GM19193 (cell line): Measurements from ENCODE around the gene CNN2.

Experiments used
- POLR2A ChIP-seq: IDR thresholded peaks from 4 replicates; pipeline ENCODE4 v1.6.1; 2011; ENCODE audit not compliant: insufficient read depth, insufficient read length; ENCODE audit errors: extremely low read depth

The CNN2 gene

DNA sequence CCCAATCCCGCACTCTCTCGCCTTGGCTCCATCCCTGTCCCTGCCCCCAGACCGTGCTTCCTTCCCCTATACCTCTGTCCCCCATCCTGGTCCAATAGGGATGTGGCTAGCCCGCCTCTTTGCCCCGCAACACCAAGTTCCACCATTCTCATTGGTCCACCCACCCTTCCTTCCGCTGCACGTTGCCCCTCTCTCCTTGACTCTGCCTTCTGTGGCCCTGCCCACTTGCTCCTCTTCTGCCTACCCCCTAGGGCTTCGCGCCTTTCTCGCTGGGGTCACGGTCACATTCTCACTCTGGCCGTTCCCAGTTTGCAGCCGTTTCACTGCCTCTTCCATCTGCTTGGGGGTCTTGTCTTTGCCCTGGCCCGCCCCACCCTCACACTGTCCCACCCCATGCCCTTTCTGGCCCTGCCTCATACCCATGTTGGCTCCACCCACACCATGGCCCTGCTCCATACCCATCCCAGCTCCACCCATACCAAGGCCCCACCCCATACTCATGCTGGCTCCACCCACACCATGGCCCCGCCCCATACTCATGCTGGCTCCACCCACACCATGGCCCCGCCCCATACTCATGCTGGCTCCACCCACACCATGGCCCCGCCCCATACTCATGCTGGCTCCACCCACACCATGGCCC lies 36.1 kb downstream of the CNN2 start:
- no peak for TF ChIP-seq POLR2A

DNA sequence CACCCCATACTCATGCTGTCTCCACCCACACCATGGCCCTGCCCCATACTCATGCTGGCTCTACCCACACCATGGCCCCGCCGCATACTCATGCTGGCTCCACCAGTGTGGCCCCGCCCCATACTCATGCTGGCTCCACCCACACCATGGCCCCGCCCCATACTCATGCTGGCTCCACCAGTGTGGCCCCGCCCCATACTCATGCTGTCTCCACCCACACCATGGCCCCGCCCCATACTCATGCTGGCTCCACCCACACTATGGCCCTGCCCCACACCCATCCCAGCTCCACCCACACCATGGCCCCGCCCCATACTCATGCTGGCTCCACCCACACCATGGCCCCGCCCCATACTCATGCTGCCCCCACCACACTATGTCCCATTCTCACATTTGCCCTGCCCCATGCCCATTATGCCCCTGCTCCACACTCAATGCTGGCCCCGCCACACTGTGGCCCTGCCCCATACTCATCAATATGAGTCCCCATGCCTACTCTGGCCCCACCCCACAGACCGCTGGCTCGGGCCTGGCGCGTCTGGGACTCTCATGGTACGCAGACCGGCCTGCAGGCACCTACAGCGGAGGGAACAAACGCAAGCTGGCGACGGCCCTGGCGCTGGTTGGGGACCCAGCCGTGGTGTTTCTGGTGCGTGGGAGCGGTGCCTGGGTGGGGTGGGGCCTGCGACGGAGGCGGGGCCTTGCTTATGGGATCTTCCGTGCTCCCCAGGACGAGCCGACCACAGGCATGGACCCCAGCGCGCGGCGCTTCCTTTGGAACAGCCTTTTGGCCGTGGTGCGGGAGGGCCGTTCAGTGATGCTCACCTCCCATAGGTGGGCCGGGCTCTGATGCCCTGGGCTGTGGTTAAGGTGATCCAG lies 36.9 kb downstream of the CNN2 start:
- TF ChIP-seq POLR2A: no peak

DNA sequence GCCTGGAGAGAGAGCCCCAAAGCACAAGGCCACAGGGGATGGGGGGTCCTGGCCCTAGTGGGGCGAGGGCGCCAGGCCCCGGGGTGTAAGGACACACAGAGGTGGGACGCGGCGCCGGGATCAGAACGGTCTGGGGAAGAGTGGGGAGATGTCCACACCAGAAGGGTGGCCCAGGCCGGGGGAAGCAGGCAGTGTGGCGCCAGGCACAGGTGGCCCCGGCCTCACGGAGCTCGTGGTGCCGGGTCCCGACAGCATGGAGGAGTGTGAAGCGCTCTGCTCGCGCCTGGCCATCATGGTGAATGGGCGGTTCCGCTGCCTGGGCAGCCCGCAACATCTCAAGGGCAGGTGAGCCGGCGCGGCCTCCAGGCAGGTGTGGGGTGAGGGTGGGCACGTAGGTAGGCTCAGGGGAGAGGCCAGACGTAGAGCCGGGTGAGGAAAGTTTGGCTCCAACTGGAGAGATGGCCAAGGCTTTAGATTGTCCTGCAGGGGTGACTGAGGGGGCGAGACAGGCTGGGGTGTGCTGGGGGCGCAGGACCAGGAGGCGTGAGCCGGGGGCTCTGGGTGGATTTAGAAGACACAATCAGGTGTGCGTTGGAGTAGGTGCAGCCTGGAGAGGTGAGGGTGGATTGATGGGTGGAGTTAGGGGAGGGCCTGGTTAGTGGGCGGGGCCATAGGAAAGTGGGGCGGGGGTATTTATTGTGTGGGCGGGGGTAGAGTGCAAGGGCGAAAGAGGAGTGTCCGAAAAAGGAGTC lies 37.7 kb downstream of the CNN2 start:
- TF ChIP-seq POLR2A: no peak

DNA sequence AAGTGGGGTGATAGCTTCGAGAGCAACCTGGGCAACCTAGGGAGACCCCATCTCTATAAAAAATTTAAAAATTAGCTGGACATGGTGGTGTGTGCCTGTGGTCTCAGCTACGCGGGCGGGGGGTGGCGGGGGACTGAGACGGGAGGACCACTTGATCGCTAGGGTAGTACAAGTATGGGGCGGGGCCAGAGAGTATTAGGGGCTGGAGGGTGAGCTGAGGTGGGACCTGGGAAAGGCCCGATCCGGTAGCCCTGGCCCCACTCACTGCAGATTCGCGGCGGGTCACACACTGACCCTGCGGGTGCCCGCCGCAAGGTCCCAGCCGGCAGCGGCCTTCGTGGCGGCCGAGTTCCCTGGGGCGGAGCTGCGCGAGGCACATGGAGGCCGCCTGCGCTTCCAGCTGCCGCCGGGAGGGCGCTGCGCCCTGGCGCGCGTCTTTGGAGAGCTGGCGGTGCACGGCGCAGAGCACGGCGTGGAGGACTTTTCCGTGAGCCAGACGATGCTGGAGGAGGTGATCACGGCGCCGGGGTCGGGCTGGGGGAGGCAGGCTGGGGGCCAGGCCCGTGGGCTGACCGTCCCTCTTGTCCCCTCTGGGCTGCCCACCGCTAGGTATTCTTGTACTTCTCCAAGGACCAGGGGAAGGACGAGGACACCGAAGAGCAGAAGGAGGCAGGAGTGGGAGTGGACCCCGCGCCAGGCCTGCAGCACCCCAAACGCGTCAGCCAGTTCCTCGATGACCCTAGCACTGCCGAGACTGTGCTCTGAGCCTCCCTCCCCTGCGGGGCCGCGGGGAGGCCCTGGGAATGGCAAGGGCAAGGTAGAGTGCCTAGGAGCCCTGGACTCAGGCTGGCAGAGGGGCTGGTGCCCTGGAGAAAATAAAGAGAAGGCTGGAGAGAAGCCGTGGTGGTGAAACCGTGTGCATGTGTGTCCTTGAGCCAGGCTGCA lies 38.5 kb downstream of the CNN2 start:
- no peak for TF ChIP-seq POLR2A

DNA sequence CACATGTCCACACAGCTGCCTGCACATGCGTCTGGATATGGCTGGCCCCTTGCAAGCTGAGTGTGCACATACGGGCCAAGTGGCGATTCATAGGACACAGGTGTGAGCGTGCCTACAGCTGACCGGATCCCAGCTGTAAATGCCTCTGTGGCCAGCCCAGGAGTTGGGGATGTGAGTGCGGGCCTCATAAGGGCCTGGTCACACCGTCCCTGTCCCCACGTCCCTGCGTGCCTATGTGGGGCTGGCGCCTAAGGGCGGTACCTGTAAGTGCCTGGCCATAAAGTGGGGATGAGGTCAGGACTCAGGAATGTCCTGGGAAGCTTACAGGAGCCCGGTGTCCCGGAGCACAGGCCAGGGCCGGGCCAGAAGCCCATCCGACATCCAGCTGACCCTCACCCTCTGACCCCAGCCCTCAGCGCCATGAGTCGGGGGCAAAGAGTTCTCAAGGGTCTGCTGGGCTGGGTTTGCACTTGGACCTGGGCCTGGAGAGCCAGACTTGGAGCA lies 39.2 kb downstream of the CNN2 start:
- TF ChIP-seq POLR2A: no peak

DNA sequence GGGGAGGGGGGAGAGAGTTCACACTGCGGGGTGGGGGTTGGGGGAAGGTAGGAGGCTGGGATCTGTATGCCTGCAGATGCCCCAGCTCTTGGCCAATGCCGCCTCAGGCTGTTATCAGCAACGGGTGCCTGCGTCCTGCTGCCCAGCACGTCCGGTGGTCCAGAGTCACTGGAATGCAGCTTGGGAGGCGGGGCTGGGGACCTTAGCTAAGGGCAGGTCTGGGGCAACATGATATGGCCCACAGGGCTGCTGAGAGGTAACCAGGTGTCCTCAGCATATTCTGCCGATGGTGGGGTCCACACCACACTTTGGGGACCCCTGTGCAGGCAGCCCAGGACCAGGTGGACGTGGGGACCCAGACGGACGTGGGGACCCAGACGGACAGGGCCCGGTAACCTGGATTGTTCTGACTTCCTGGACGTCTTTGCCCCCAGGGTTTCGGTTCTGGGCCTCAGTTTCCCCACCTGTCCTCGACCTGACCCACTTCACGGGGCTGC lies 39.9 kb downstream of the CNN2 start:
- TF ChIP-seq POLR2A: no peak

DNA sequence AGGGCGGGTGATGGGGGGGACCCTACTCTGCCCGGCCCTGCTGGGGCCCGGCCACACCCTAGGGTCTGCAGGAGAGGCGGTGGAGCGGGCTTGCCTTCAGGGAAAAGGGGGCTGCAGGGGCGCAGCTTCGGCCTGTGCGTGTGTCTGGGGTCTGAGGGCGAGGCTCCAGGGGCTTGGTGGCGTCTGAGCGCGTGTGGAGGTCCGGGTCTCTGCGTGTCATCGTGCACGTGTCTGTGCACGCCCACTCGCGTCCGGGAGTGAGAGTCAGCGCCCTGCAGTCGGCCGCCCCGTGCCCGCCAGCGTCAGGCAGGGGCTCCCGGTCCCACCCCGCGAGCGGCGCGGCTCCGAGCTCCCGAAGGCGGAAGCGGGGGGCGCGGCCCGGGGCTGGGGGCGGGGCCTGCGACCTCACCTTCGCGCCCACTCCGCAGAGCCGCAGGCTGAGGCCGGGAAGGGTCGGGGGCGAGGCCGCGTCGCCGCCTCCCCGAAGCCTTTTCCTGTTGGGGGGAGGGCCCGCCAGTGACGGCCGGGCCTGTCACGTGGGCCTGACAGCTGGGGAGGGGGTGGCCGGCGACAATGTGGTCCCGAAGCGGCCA lies 40.4 kb downstream of the CNN2 start, which contains the start of gene ARHGAP45:
ARHGAP45 (plus strand) TSS at position 420 of the 593 bp plus-strand sequence. CDS start 239 bp downstream, outside the sequence.
- peak; percentile 31 for TF ChIP-seq POLR2A

DNA sequence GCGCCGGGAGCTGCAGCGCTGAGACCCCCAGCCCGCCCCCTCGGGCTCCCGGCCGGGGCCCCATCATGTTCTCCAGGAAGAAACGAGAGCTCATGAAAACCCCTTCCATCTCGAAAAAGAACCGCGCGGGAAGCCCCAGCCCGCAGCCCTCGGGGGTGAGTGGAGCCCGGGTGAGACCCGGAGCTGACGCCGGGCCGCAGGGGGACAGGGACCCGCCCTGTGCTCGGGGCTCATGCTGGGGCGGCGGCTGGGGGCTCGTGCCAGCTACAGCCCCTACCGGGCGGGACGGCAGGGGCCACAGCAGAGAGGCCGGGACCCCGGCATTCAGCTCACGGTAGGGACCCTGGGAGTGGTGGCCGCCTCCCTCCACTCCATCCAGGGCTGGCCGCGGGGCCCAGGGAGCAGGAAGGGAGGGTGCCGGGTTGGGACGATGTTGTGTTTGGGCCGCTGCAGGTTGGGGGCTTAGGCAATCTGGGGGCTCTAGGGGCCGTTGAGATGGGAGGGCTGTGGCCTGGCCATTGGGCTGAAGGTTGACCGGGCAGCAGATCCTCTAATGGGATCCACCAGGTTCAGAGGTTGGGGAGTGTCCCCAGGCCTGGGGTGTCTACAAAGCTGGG lies 41.0 kb downstream of the CNN2 start:
- peak; percentile 4 for TF ChIP-seq POLR2A

DNA sequence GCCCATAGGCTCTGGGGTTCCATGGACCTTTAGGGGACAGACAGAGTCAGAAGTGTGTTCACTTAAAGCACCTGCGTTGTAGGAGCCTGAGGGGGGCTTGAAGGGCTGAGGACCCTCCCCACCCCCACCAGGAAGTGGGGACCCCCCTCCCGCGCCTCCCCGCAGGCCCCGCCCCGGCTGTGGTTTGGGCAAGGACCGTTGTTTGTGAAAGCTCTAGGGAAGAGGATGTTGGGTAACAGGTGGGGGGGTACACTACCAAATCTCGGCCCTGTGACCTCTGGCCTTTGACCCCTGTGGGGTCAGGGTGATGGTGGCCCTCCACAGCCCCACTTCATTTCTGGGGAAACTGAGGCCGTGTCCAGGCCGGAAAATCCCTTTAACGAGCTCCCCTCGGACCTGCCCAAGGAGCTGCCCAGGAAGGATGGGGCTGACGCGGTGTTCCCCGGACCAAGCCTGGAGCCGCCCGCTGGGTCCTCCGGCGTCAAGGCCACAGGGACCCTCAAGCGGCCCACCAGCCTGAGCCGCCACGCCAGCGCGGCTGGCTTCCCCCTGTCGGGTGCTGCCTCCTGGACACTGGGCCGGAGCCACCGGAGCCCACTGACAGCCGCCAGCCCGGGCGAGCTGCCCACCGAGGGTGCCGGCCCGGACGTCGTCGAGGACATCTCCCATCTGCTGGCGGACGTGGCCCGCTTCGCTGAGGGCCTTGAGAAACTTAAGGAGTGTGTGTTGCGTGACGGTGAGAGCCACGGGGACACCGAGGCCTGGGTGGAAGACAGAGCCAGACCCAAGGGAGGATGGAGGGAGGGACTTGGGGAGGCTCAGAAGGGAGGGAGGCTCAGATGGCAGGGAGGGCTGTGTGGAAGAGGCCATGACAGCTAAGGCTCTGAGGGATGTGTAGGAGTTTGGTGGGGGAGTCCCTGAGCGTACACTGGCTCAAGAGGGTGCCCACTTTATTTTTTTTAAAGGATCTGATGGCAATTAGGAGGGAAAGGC lies 41.9 kb downstream of the CNN2 start:
- no peak for TF ChIP-seq POLR2A

DNA sequence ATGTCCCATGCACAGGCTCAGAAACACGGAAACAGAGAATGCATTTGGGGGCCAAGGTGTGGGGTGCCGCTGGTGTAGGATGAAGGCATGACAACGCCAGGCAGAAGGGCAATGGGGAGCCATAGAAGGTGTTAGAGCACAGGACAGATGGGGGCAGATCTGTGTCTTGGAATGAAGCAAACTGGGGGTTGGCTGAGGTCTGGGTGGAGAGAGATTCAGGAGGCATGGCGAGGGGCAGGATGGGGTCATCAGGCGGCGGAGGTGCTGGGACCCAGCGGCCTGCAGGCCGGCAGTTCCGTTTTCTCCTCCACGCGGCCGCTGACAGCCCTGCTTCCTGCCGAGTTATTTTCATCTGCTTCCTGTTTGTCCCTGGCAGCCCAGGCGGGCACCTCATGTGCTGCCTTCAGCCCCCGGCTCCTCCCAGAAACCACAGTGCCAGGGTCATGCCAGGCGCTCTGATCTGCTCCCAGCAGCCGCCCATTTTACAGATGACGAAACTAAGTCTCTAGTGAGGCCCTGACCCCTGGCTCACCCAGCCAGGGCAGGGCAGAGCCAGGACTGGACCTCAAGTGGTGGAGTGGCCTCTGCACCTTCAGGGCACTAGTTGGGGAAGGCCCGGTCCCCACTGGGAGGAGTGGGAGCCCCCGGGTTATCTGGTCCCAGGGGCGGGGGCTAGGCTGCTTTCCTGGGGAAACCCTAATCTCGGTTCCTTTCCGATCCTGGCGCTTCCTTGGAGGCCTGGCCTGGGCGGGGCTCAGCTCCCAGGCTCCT lies 42.8 kb downstream of the CNN2 start:
- no peak for TF ChIP-seq POLR2A

DNA sequence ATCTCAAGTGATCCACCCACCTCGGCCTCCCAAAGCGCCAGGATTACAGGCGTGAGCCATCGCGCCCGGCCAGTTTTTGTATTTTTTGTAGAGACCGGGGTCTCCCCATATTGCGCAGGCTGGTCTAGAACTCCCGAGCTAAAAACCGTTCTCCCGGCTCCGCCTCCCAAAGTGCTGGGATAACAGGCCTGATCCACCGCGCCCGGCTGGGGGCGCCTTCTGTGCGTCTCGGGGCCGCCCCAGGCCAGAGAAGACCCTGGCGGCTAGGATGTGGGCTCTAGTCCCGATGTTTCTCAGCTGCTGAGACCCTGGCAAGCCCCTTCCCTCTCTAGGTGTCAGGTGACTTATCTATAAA lies 44.1 kb downstream of the CNN2 start:
- no peak for TF ChIP-seq POLR2A
